SH-SY5Y (cell line): Measurements from ENCODE around the gene NEK1.

Experiments used
- GATA2 ChIP-seq: IDR thresholded peaks from 2 replicates; pipeline ENCODE4 v1.6.1; 2011; ENCODE audit warnings: mild to moderate bottlenecking, low read depth, low read length
- GATA3 ChIP-seq: IDR thresholded peaks from 2 replicates; pipeline ENCODE4 v1.6.1; 2011; ENCODE audit warnings: low read depth, mild to moderate bottlenecking, low read length, moderate library complexity

- TF ChIP-seq GATA2 (no peak), GATA3 (no peak)
These were observed 28.0 kb upstream of the NEK1 start for GRCh38 chr4:169640261-169640870.
